K562 (cell line): ENCODE results near the gene DLGAP1. TPM values are rescaled to one million over a fixed set of nuclear protein-coding genes. Genes with fewer than 3 reads are reported as not detected.

Source experiments
- ATAC-seq: fragments of 200-7000 bp; cut with Tn5 transposase; 3 replicates; pipeline ENCODE4 v1.9.1; 2020; ENCODE audit warnings: moderate library complexity
- BruUV-seq: library from RNA; stranded (reverse); fragments of 400-500 nt; replicated peaks from 2 replicates; lab custom pipeline; 2021; lab: Mats Ljungman, UMichigan
- CTCF ChIA-PET: fragments of 300-600 bp; formaldehyde crosslinking; extraction: SDS; loops from one replicate; lab custom pipeline; 2021; ENCODE audit warnings: low intra/inter-chr PET ratio; lab: Yijun Ruan, JAX
- POLR2A ChIA-PET: fragments of 300-600, 350-650 bp; sonication (Branson Sonifier 250); formaldehyde crosslinking; extraction: SDS; loops from one replicate; lab custom pipeline; 2021; ENCODE audit warnings: antibody characterized with exemption, inconsistent platforms; lab: Yijun Ruan, JAX
- DNase-seq, 4 experiments: peaks; one replicate each; pipeline versions ENCODE4 v3.0.0 to v3.0.0-alpha.2; 2011 to 2018; ENCODE audit warnings: low spot score in 3 of 4, mixed read lengths in 3 of 4; ENCODE audit errors: extremely low read depth in 1 of 4
- FAIRE-seq: peaks from 2 replicates; lab custom pipeline; 2011; peaks lifted over from hg19 to GRCh38; lab: Jason Lieb, UNC
- H2AFZ ChIP-seq: 2 replicates; pipeline ENCODE4 v1.6.0; 2011; ENCODE audit warnings: low read depth, low read length, control low read depth, inconsistent platforms
- H3K27ac ChIP-seq: fragments of 200-600 bp; 3 replicates; pipeline ENCODE4 v1.8.0; 2011; ENCODE audit warnings: low read depth, mild to moderate bottlenecking, control low read depth, inconsistent platforms, low read length, moderate library complexity, mixed read lengths; ENCODE audit errors: extremely low read depth
- H3K27me3 ChIP-seq, 2 experiments: fragments of 300-600 bp in 1 of 2; 2 replicates in 1 of 2; 3 replicates in 1 of 2; pipeline versions ENCODE4 v1.6.0 to v1.8.0; 2011; ENCODE audit warnings: inconsistent platforms in 2 of 2, low read length in 2 of 2, mild to moderate bottlenecking in 1 of 2, mixed read lengths in 1 of 2, moderate library complexity in 1 of 2; ENCODE audit not compliant: control insufficient read depth in 2 of 2, insufficient read depth in 2 of 2
- H3K36me3 ChIP-seq: fragments of 300-600 bp; 3 replicates; pipeline ENCODE4 v1.8.0; 2011; ENCODE audit warnings: mild to moderate bottlenecking, low read length, inconsistent platforms; ENCODE audit not compliant: control insufficient read depth, insufficient read depth
- H3K4me1 ChIP-seq, 2 experiments: fragments of 200-600 bp in 1 of 2; replicated peaks in 1 of 2; 2 replicates in 1 of 2; 3 replicates in 1 of 2; pipeline versions ENCODE4 v1.5.1 to v1.8.0; 2011; ENCODE audit warnings: inconsistent platforms in 2 of 2, low read length in 2 of 2, mild to moderate bottlenecking in 1 of 2, mixed read lengths in 1 of 2, moderate library complexity in 1 of 2; ENCODE audit not compliant: control insufficient read depth in 2 of 2, insufficient read depth in 2 of 2
- H3K4me2 ChIP-seq: 2 replicates; pipeline ENCODE4 v1.6.1; 2011; ENCODE audit warnings: low read length, control low read depth, inconsistent platforms, mixed read lengths; ENCODE audit not compliant: insufficient read depth
- H3K4me3 ChIP-seq: fragments of 200-600 bp; sonication (generic), shearing (Covaris generic); 2 replicates; pipeline ENCODE4 v1.5.1; 2016; ENCODE audit warnings: control low read depth, inconsistent platforms
- H3K79me2 ChIP-seq: fragments of 200-600 bp; 3 replicates; pipeline ENCODE4 v1.8.0; 2011; ENCODE audit warnings: low read length, inconsistent platforms; ENCODE audit not compliant: control insufficient read depth, insufficient read depth
- H3K9ac ChIP-seq, 2 experiments: 2 replicates each; pipeline versions ENCODE4 v1.6.0 to v1.6.1; 2011; ENCODE audit warnings: low read depth in 2 of 2, low read length in 2 of 2, control low read depth in 1 of 2, inconsistent platforms in 1 of 2, mild to moderate bottlenecking in 1 of 2, mixed read lengths in 1 of 2; ENCODE audit not compliant: insufficient read depth in 1 of 2
- H3K9me1 ChIP-seq: one replicate; pipeline ENCODE4 v1.6.0; 2011; ENCODE audit warnings: inconsistent platforms, mild to moderate bottlenecking, low read length, moderate library complexity; ENCODE audit not compliant: control insufficient read depth, insufficient read depth
- H3K9me3 ChIP-seq: replicated peaks from 2 replicates; pipeline ENCODE4 v1.5.1; 2011; ENCODE audit warnings: low read depth, low read length, inconsistent platforms; ENCODE audit not compliant: control insufficient read depth, insufficient read depth
- H4K20me1 ChIP-seq: replicated peaks from 2 replicates; pipeline ENCODE4 v1.6.1; 2011; ENCODE audit warnings: low read length, inconsistent platforms, mixed read lengths; ENCODE audit not compliant: control insufficient read depth, insufficient read depth
- ARID2 ChIP-seq: fragments of 450-650 bp; IDR thresholded peaks from 2 replicates; pipeline ENCODE4 v1.6.1; 2017; ENCODE audit warnings: antibody characterized with exemption, mild to moderate bottlenecking
- CHD2 ChIP-seq: IDR thresholded peaks from 2 replicates; pipeline ENCODE4 v1.6.1; 2011; ENCODE audit warnings: low read depth, low read length
- CTBP1 ChIP-seq: fragments of 450-650 bp; IDR thresholded peaks from 2 replicates; pipeline ENCODE4 v1.6.1; 2016; ENCODE audit warnings: borderline replicate concordance
- JUN ChIP-seq, 2 experiments: sonication (generic) in 1 of 2; formaldehyde crosslinking in 1 of 2; IDR thresholded peaks; 2 replicates each; pipeline versions ENCODE4 v1.6.1 to v1.8.0; 2012 to 2022; ENCODE audit warnings: borderline replicate concordance in 2 of 2, mild to moderate bottlenecking in 2 of 2, improper control_type of control experiment in 1 of 2, low read depth in 1 of 2, low read length in 1 of 2, missing genetic modification reagents in 1 of 2
- KLF1 ChIP-seq: fragments of 450-650 bp; IDR thresholded peaks from 2 replicates; pipeline ENCODE4 v1.6.1; 2016; ENCODE audit warnings: missing genetic modification characterization, missing compliant biosample characterization
- MBD2 ChIP-seq: sonication (generic); IDR thresholded peaks from 2 replicates; pipeline ENCODE4 v1.6.1; 2016; ENCODE audit warnings: low read depth, borderline replicate concordance
- MECOM ChIP-seq: fragments of 250-450 bp; sonication (Bioruptor Pico); IDR thresholded peaks from 2 replicates; pipeline ENCODE4 v1.8.0; 2022; ENCODE audit warnings: inconsistent platforms
- RFX1 ChIP-seq: fragments of 450-650 bp; IDR thresholded peaks from 2 replicates; pipeline ENCODE4 v1.6.1; 2016; ENCODE audit warnings: mild to moderate bottlenecking, moderate library complexity
- SIRT6 ChIP-seq: IDR thresholded peaks from one replicate; pipeline ENCODE4 v1.6.1; 2012; ENCODE audit warnings: low read depth, mild to moderate bottlenecking, control low read depth, inconsistent platforms, low read length, moderate library complexity
- SUPT5H ChIP-seq: fragments of 450-650 bp; IDR thresholded peaks from 2 replicates; pipeline ENCODE4 v1.6.1; 2016
- YY1 ChIP-seq, 3 experiments: IDR thresholded peaks; 2 replicates each; pipeline ENCODE4 v1.6.1; 2011; ENCODE audit warnings: low read length in 2 of 3, mild to moderate bottlenecking in 2 of 3, moderate library complexity in 2 of 3, borderline replicate concordance in 1 of 3, control low read depth in 1 of 3, low read depth in 1 of 3; ENCODE audit not compliant: insufficient read depth in 3 of 3, insufficient replicate concordance in 2 of 3, control insufficient read depth in 1 of 3, insufficient read length in 1 of 3; ENCODE audit errors: extremely low read depth in 1 of 3
- WGBS: fragments of 100-300 bp; shearing (Covaris generic); methylation state at CpG from one replicate; pipeline ENCODE4 v1.1.6; 2016; ENCODE audit warnings: low coverage, mixed read lengths; ENCODE audit not compliant: insufficient coverage; ENCODE audit errors: missing lambda C conversion rate; 5-methylcytosine and 5-hydroxymethylcytosine counted together
- in situ Hi-C: fragments of 300-500 bp; cut with MboI; formaldehyde crosslinking; loops from 4 replicates; pipeline ENCODE4 v1.15.0; 2018; ENCODE audit warnings: inconsistent platforms, mixed read lengths
- intact Hi-C: fragments of 100-400 bp; cut with micrococcal nuclease; formaldehyde crosslinking; loops from 2 replicates; pipeline ENCODE4 v1.14.2; 2022
- polyA plus RNA-seq, 8 experiments: library from polyadenylated mRNA; depleted of rRNA in 4 of 8; stranded (reverse) in 5 of 8; unstranded in 3 of 8; fragments of >200 nt; fragmentation: Nextera tagmentation in 2 of 8; fragmentation: Illumina TruSeq in 1 of 8; extraction: Ambion mirVana in 2 of 8; extraction: Trizol in 1 of 8; gene quantifications; 2 replicates each; pipeline versions ENCODE4 v1.2.1 to v1.2.3, GENCODE V29; 2011 to 2014; ENCODE audit warnings: inconsistent platforms in 1 of 8, missing spikeins in 1 of 8
- total RNA-seq, 7 experiments: library from RNA; depleted of rRNA in 6 of 7; stranded (reverse); fragments of >200 nt in 6 of 7; fragmentation: Illumina TruSeq in 2 of 7; extraction: Trizol in 2 of 7; gene quantifications; 2 replicates each; pipeline versions ENCODE4 v1.2.1 to v1.2.3, GENCODE V29; 2011 to 2021; ENCODE audit warnings: low replicate concordance in 1 of 7
- TF ChIP-seq, protein P1 (sequence below): fragments of 450-650 bp; conservative IDR thresholded peaks from 2 replicates; pipeline ENCODE4 v1.6.1; 2016; ENCODE audit warnings: missing genetic modification characterization, low read depth, mild to moderate bottlenecking, control low read depth, missing compliant biosample characterization
- TF ChIP-seq, protein P2 (sequence below): sonication (generic); formaldehyde crosslinking; IDR thresholded peaks from 2 replicates; pipeline ENCODE4 v1.8.0; 2022; ENCODE audit warnings: missing genetic modification reagents, mild to moderate bottlenecking, moderate library complexity, borderline replicate concordance
- TF ChIP-seq, protein P3 (sequence below): fragments of 250-450 bp; sonication (Bioruptor Pico); IDR thresholded peaks from 2 replicates; pipeline ENCODE4 v1.4.0; 2020; ENCODE audit warnings: mild to moderate bottlenecking, moderate library complexity, borderline replicate concordance
- TF ChIP-seq, protein P4 (sequence below): fragments of 450-650 bp; IDR thresholded peaks from 2 replicates; pipeline ENCODE4 v1.6.1; 2016; ENCODE audit warnings: low read depth, mild to moderate bottlenecking, moderate library complexity

DLGAP1 gene
- total and polyA plus RNA-seq, 9 of the 15 experiments (the other 6 are each of a cell fraction or from before 2014, with no cell fraction given): 0.04 to 0.22 (median 0.08) TPM

GRCh38 chr18:4406856-4407255, 48.3 kb downstream of the DLGAP1 start (continued):
- TF ChIP-seq YY1 (IDR thresholded peaks at IDR 0.05; ENCODE audit: borderline replicate concordance in 1 of 3, control insufficient read depth in 1 of 3, extremely low read depth in 1 of 3, insufficient read depth in 3 of 3, insufficient read length in 1 of 3, insufficient replicate concordance in 2 of 3, low read depth in 1 of 3, low read length in 2 of 3): no peak
- no peak for TF ChIP-seq SUPT5H
- TF ChIP-seq MECOM (CRISPR knock-in tag): no peak

GRCh38 chr18:4405965-4406364, 49.1 kb downstream of the DLGAP1 start:
- FAIRE-seq: no peak
- ATAC-seq: no peak
- H3K36me3 ChIP-seq: no peaks in the 10 kb centered on the region
- H3K9me3 ChIP-seq: no peaks in the 10 kb centered on the region; the same call in 1 of the 2 replicates
- no peaks in the 10 kb centered on the region for H4K20me1 ChIP-seq
- H2AFZ ChIP-seq: no peak overlapping the region
- WGBS: 5% methylated on average over 5 of the region's 5 CpGs
- no peak overlapping the region for H3K4me3 ChIP-seq
- intact Hi-C loops: no loop called here
- no peaks in the 10 kb centered on the region for H3K79me2 ChIP-seq
- POLR2A ChIA-PET: no interaction called here
- no peak overlapping the region for H3K27ac ChIP-seq
- in situ Hi-C loops: no loop called here
- CTCF ChIA-PET: no interaction called here
- H3K9me1 ChIP-seq: no peaks in the 10 kb centered on the region
- no peak for DNase-seq
- H3K4me1 ChIP-seq: no peaks in the 10 kb centered on the region
- no TSS peak for BruUV-seq
- no peaks in the 10 kb centered on the region for H3K27me3 ChIP-seq
- no peak overlapping the region for H3K4me2 ChIP-seq
- H3K9ac ChIP-seq: no peak overlapping the region
- TF ChIP-seq ARID2 (no peak), MBD2 (no peak), CHD2 (no peak), RFX1 (no peak), KLF1 (tag) (no peak), SIRT6 (no peak), JUN (IDR thresholded peaks at IDR 0.05; ENCODE audit: borderline replicate concordance, low read depth, low read length) (no peak), JUN (CRISPR knock-in tag; IDR thresholded peaks at IDR 0.05; ENCODE audit: borderline replicate concordance) (no peak), CTBP1 (no peak)
- TF ChIP-seq, protein P1, sequence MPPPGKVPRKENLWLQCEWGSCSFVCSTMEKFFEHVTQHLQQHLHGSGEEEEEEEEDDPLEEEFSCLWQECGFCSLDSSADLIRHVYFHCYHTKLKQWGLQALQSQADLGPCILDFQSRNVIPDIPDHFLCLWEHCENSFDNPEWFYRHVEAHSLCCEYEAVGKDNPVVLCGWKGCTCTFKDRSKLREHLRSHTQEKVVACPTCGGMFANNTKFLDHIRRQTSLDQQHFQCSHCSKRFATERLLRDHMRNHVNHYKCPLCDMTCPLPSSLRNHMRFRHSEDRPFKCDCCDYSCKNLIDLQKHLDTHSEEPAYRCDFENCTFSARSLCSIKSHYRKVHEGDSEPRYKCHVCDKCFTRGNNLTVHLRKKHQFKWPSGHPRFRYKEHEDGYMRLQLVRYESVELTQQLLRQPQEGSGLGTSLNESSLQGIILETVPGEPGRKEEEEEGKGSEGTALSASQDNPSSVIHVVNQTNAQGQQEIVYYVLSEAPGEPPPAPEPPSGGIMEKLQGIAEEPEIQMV: no peak
- TF ChIP-seq, protein P2, sequence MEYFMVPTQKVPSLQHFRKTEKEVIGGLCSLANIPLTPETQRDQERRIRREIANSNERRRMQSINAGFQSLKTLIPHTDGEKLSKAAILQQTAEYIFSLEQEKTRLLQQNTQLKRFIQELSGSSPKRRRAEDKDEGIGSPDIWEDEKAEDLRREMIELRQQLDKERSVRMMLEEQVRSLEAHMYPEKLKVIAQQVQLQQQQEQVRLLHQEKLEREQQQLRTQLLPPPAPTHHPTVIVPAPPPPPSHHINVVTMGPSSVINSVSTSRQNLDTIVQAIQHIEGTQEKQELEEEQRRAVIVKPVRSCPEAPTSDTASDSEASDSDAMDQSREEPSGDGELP (CRISPR knock-in tag): no peak
- TF ChIP-seq, protein P3, sequence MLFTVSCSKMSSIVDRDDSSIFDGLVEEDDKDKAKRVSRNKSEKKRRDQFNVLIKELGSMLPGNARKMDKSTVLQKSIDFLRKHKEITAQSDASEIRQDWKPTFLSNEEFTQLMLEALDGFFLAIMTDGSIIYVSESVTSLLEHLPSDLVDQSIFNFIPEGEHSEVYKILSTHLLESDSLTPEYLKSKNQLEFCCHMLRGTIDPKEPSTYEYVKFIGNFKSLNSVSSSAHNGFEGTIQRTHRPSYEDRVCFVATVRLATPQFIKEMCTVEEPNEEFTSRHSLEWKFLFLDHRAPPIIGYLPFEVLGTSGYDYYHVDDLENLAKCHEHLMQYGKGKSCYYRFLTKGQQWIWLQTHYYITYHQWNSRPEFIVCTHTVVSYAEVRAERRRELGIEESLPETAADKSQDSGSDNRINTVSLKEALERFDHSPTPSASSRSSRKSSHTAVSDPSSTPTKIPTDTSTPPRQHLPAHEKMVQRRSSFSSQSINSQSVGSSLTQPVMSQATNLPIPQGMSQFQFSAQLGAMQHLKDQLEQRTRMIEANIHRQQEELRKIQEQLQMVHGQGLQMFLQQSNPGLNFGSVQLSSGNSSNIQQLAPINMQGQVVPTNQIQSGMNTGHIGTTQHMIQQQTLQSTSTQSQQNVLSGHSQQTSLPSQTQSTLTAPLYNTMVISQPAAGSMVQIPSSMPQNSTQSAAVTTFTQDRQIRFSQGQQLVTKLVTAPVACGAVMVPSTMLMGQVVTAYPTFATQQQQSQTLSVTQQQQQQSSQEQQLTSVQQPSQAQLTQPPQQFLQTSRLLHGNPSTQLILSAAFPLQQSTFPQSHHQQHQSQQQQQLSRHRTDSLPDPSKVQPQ: no peak
- TF ChIP-seq, protein P4, sequence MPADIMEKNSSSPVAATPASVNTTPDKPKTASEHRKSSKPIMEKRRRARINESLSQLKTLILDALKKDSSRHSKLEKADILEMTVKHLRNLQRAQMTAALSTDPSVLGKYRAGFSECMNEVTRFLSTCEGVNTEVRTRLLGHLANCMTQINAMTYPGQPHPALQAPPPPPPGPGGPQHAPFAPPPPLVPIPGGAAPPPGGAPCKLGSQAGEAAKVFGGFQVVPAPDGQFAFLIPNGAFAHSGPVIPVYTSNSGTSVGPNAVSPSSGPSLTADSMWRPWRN: no peak
